Measurements from ENCODE around the gene GPR132. TPM values are rescaled to one million over a fixed set of nuclear protein-coding genes. Genes with fewer than 3 reads are reported as not detected.

The GPR132 gene
- total and polyA plus RNA-seq, 4 donors: 2.3 to 19.5 (median 5.7) TPM

DNA sequence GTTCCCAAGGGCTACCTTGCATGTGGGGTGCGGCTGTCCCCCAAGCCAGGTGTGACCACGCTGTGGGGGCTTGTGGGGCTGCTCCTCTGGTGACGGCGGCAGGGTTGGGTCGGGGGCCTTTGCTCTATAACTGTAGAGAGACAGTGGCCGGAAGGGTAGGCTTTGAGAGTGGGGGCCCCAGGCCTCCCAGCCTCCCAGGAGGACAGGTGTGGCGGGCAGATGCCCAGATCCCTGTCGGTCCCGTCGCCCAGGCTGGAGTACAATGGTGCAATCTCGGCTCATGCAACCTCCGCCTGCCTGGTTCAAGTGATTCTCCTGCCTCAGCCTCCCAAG, 2.7 kb upstream of the GPR132 start:
- H3K27me3 ChIP-seq (ENCODE audit: control insufficient read depth in 3 of 3, insufficient read depth in 3 of 3, low read length in 2 of 3): no peaks in the 10 kb centered on the region
- no peaks in the 10 kb centered on the region for H3K36me3 ChIP-seq (ENCODE audit: control insufficient read depth in 4 of 4, insufficient read depth in 4 of 4, low read length in 4 of 4)
- TF ChIP-seq, protein P1, sequence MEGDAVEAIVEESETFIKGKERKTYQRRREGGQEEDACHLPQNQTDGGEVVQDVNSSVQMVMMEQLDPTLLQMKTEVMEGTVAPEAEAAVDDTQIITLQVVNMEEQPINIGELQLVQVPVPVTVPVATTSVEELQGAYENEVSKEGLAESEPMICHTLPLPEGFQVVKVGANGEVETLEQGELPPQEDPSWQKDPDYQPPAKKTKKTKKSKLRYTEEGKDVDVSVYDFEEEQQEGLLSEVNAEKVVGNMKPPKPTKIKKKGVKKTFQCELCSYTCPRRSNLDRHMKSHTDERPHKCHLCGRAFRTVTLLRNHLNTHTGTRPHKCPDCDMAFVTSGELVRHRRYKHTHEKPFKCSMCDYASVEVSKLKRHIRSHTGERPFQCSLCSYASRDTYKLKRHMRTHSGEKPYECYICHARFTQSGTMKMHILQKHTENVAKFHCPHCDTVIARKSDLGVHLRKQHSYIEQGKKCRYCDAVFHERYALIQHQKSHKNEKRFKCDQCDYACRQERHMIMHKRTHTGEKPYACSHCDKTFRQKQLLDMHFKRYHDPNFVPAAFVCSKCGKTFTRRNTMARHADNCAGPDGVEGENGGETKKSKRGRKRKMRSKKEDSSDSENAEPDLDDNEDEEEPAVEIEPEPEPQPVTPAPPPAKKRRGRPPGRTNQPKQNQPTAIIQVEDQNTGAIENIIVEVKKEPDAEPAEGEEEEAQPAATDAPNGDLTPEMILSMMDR (IDR thresholded peaks at IDR 0.05; ENCODE audit: control extremely low read depth, extremely low read depth): no peak
- ATAC-seq (ENCODE audit: insufficient read depth, low FRiP score) (no peak), DNase-seq (no peak)
- H3K4me3 ChIP-seq: no peak overlapping the region
- no peaks in the 10 kb centered on the region for H3K9me3 ChIP-seq (ENCODE audit: control insufficient read depth in 4 of 4, insufficient read depth in 3 of 4, low read length in 3 of 4)
- H3K4me1 ChIP-seq (ENCODE audit: control insufficient read depth in 5 of 5, insufficient read depth in 5 of 5, low read length in 5 of 5): peaks cover 0 to 7% (median 0%) of the 10 kb centered on the region in 5 donors
- 96 to 98% methylated on average over 12 of the region's 12 CpGs for WGBS, 2 donors
- H3K9ac ChIP-seq (ENCODE audit: insufficient read depth in 1 of 2, low read length in 2 of 2): no peak overlapping the region
- H3K27ac ChIP-seq (ENCODE audit: low read depth in 1 of 2, low read length in 1 of 2): no peak overlapping the region

DNA sequence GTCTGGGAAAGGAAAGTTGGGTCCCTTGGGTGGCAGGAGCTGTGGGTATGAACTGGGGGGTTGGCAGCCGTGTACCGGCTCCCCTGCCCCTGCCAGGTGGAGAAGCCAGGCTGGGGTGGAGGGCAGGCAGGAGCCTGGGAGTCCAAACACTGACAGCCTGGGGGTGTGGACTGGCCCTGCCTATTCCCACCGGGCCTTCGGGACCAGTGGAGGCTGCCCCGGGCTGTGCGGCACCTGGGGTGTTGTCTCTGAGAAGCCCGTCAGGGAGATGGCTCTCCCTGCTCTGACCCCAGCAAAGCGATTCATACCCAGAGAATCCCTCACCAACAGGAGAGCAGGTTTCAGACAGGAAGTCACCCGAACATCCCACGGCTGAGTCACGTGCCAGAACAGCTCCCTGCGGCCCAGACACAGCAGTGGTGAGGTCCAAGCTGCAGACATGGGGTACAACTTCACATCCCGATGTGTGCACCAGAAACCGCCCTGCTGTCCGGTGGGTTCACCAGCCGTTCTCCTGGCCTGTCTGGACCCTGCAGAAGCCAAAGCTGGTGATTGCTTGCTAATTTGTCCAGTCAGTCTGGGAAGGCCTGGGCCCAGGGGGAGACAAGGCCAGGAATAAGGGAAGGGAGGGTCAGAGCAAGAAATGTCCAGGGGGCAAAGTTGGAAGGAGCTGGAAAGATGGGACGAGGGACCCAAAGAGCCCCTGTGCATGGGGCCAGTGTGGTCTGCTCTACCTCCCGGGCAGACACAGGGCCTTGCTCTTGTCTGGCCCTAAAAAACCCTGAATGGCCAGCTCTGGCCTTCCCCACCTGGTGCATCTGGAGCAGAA, 2.1 kb upstream of the GPR132 start:
- Histone ChIP-seq H3K4me3 (no peak overlapping the region), H3K27ac (ENCODE audit: low read depth in 1 of 2, low read length in 1 of 2) (no peak overlapping the region), H3K27me3 (ENCODE audit: control insufficient read depth in 3 of 3, insufficient read depth in 3 of 3, low read length in 2 of 3) (no peaks in the 10 kb centered on the region), H3K9ac (ENCODE audit: insufficient read depth in 1 of 2, low read length in 2 of 2) (no peak overlapping the region), H3K36me3 (ENCODE audit: control insufficient read depth in 4 of 4, insufficient read depth in 4 of 4, low read length in 4 of 4) (no peaks in the 10 kb centered on the region), H3K4me1 (ENCODE audit: control insufficient read depth in 5 of 5, insufficient read depth in 5 of 5, low read length in 5 of 5) (peaks cover 0 to 7% (median 0%) of the 10 kb centered on the region in 5 donors), H3K9me3 (ENCODE audit: control insufficient read depth in 4 of 4, insufficient read depth in 3 of 4, low read length in 3 of 4) (no peaks in the 10 kb centered on the region)
- TF ChIP-seq, protein P1 (IDR thresholded peaks at IDR 0.05; ENCODE audit: control extremely low read depth, extremely low read depth): no peak
- DNase-seq (no peak), ATAC-seq (ENCODE audit: insufficient read depth, low FRiP score) (no peak)
- 71 to 76% methylated on average over 16 to 18 of the region's 18 CpGs for WGBS, 2 donors

DNA sequence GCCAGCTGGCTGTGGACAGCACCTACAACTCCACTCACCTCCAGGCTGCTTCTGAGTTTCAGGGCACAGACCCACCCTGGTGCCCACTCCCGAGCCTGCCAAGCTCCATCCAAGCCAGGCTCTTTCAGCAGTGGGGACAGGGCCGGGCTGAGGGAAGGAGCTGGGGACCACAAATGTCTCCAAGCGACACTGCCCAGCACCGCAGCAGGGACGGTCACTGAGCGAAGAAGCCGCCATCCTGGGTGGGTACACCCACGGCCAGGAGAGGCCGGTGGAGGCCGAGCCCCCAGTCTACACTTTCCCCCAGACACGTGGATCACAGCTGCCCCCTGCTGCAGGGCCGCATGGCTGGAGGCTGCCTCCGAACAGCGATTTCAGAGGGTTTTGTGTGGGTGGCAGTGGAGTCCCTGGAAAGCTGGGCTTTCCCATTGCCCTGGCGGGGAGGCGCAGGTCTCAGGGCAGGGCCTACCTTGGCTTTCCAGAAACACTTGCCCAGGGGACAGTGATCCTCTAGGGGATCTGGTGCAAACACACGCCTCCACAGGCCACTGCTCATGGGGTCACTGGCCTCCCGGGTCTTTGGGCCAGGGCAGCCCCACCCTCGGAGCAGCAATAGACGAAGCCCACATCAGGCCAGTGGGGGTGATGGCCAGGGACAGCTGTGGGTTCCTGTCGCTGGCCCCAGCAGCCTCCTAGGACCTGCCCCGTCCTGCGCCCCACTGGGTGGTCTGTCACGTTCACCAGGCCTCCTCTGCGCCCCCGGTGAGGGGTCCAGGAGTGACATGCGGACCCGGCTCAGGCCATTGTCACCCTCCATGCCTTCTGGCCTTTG, 1.2 kb upstream of the GPR132 start:
- no peaks in the 10 kb centered on the region for H3K36me3 ChIP-seq (ENCODE audit: control insufficient read depth in 4 of 4, insufficient read depth in 4 of 4, low read length in 4 of 4)
- ATAC-seq (ENCODE audit: insufficient read depth, low FRiP score) (no peak), DNase-seq (no peak)
- no peak overlapping the region for H3K9ac ChIP-seq (ENCODE audit: insufficient read depth in 1 of 2, low read length in 2 of 2)
- TF ChIP-seq, protein P1 (IDR thresholded peaks at IDR 0.05; ENCODE audit: control extremely low read depth, extremely low read depth): no peak
- H3K4me3 ChIP-seq: no peak overlapping the region
- H3K27me3 ChIP-seq (ENCODE audit: control insufficient read depth in 3 of 3, insufficient read depth in 3 of 3, low read length in 2 of 3): no peaks in the 10 kb centered on the region
- 88 to 91% methylated on average over 28 of the region's 28 CpGs for WGBS, 2 donors
- peaks cover 0 to 10% (median 4%) of the 10 kb centered on the region in 5 donors for H3K4me1 ChIP-seq (ENCODE audit: control insufficient read depth in 5 of 5, insufficient read depth in 5 of 5, low read length in 5 of 5)
- H3K9me3 ChIP-seq (ENCODE audit: control insufficient read depth in 4 of 4, insufficient read depth in 3 of 4, low read length in 3 of 4): no peaks in the 10 kb centered on the region
- peak overlapping the region in 1 of 2 donors; percentile 35 for H3K27ac ChIP-seq (ENCODE audit: low read depth in 1 of 2, low read length in 1 of 2)

Measured in lung (tissue), 12 donors.